Measurements from ENCODE around the gene DHRS12. TPM values are rescaled to one million over a fixed set of nuclear protein-coding genes. Genes with fewer than 3 reads are reported as not detected.

Gene DHRS12
- total and polyA plus RNA-seq, 10 donors = 11.3 to 22.8 (median 16.9) TPM

DNA sequence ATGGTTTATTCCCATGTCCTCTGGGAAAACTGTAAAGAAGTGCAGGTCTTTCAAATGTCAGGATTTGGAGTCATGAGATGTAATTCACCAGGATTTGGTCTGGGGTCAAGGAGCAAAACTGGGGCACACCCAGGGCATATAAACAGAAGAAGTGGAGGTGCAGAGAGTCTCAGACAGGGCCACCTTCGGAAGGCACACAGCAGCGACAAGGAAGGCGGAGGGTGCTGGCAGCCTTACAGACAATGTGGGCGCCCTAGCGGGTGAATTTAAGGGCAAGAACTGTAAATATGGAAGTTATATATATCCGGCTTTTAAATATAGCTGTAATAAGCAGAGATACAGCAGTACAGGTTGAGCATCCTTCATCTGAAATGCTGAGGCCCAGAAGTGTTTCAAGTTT, 31.2 kb downstream of the DHRS12 start:
- TF ChIP-seq POLR2AphosphoS5 (IDR thresholded peaks at IDR 0.05) = no peak
- no peak for TF ChIP-seq CTCF (IDR thresholded peaks at IDR 0.05 in 8 of 11, conservative IDR thresholded peaks at IDR 0.05 in 3 of 11)
- no peak for TF ChIP-seq POLR2A (IDR thresholded peaks at IDR 0.05)
- 92 to 96% (median 94%) methylated on average over 6 of the region's 6 CpGs for WGBS, 5 donors
- no peak for DNase-seq
- H3K4me1 ChIP-seq = peaks cover 0 to 26% (median 11%) of the 10 kb centered on the region in 6 donors
- intact Hi-C loops (cut with DNase I; ENCODE audit: low total_unique reads) = no loop called here
- no peaks in the 10 kb centered on the region for H3K27me3 ChIP-seq (replicated peaks in 1 of 7)
- H3K36me3 ChIP-seq = peaks cover 0 to 38% (median 4%) of the 10 kb centered on the region in 6 donors
- H3K4me3 ChIP-seq = no peak overlapping the region
- no peaks in the 10 kb centered on the region for H3K9me3 ChIP-seq
- H3K27ac ChIP-seq = no peak overlapping the region

- no peaks in the 10 kb centered on the region for H3K27me3 ChIP-seq (replicated peaks in 1 of 7)
- H3K27ac ChIP-seq = no peak overlapping the region
- TF ChIP-seq POLR2A (IDR thresholded peaks at IDR 0.05) (no peak), CTCF (IDR thresholded peaks at IDR 0.05 in 8 of 11, conservative IDR thresholded peaks at IDR 0.05 in 3 of 11) (no peak), POLR2AphosphoS5 (IDR thresholded peaks at IDR 0.05) (no peak)
- WGBS, 5 donors = 89 to 93% (median 91%) methylated on average over 9 of the region's 9 CpGs
- intact Hi-C loops (cut with DNase I; ENCODE audit: low total_unique reads) = no loop called here
- peaks cover 0 to 26% (median 11%) of the 10 kb centered on the region in 6 donors for H3K4me1 ChIP-seq
- DNase-seq = no peak
- no peak overlapping the region for H3K4me3 ChIP-seq
- no peaks in the 10 kb centered on the region for H3K9me3 ChIP-seq
- H3K36me3 ChIP-seq = peaks cover 0 to 45% (median 7%) of the 10 kb centered on the region in 6 donors
Measured at GRCh38 chr13:51772105-51772455, 31.9 kb downstream of the DHRS12 start.

- no peak overlapping the region for H3K4me3 ChIP-seq
- no peak for TF ChIP-seq POLR2A (IDR thresholded peaks at IDR 0.05)
- TF ChIP-seq POLR2AphosphoS5 (IDR thresholded peaks at IDR 0.05) = peak in 2 of 3 donors; percentile 5 to 13
- peaks cover 0 to 51% (median 9%) of the 10 kb centered on the region in 6 donors for H3K36me3 ChIP-seq
- no peak overlapping the region for H3K27ac ChIP-seq
- no peaks in the 10 kb centered on the region for H3K9me3 ChIP-seq
- 92 to 94% (median 93%) methylated on average over 17 of the region's 17 CpGs for WGBS, 5 donors
- no peaks in the 10 kb centered on the region for H3K27me3 ChIP-seq (replicated peaks in 1 of 7)
- H3K4me1 ChIP-seq = peaks cover 0 to 26% (median 11%) of the 10 kb centered on the region in 6 donors
- no peak for DNase-seq
- intact Hi-C loops (cut with DNase I; ENCODE audit: low total_unique reads) = no loop called here
Measured at GRCh38 chr13:51771418-51772104, 32.4 kb downstream of the DHRS12 start.

DNA sequence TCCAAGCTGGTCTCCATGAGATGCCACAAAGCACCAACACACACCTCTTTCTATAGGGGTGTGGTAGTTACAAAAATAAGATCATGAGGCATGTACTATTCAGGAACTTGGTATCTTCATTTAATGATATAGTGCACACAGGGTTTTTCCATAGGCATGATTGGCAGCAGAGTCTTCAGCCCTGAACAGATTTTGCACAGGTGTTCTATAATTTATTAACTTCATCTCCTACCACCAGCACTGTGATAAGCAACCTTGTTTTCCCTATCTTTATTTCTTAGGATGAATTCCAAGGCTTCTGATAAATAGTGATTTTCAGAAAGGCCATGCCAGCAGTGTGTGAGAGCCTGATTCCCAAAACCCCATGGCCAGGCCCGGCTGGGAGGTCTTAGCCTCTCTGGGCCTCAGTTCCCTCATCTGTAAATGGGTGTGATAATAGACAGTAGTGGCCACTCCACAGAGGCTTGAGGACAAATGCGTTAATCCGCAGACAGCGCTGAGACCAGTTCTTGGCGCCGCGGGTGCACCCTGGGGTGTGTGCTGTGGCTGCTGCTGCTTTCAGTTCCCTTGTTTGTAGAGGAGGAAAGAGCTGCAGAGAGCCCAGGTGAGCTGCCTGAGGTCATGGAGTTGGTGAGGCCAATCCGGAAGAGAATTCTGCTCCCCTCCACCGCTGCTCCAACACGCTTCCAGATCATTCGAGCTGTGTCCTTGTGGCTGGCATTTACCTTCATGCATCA, 33.1 kb downstream of the DHRS12 start:
- TF ChIP-seq POLR2AphosphoS5 (IDR thresholded peaks at IDR 0.05) = peak in 1 of 3 donors; percentile 29
- TF ChIP-seq CTCF (IDR thresholded peaks at IDR 0.05 in 8 of 11, conservative IDR thresholded peaks at IDR 0.05 in 3 of 11) = no peak
- Histone ChIP-seq H3K27ac (no peak overlapping the region), H3K36me3 (peaks cover 0 to 58% (median 13%) of the 10 kb centered on the region in 6 donors), H3K9me3 (no peaks in the 10 kb centered on the region), H3K4me3 (no peak overlapping the region), H3K4me1 (peaks cover 0 to 26% (median 11%) of the 10 kb centered on the region in 6 donors), H3K27me3 (replicated peaks in 1 of 7) (no peaks in the 10 kb centered on the region)
- no peak for DNase-seq
- 90 to 96% (median 91%) methylated on average over 11 of the region's 11 CpGs for WGBS, 5 donors
- intact Hi-C loops (cut with DNase I; ENCODE audit: low total_unique reads) = no loop called here

All from spleen (tissue), 11 donors.